CD14-positive monocyte (primary cell): ENCODE measurements around the gene MTMR10. TPM values are rescaled to one million over a fixed set of nuclear protein-coding genes. Genes with fewer than 3 reads are reported as not detected.

Experiments
- DNase-seq, 3 donors: peaks; one replicate each; pipeline ENCODE4 v3.0.0-alpha.2; 2011 to 2022
- H2AFZ ChIP-seq: 2 replicates; pipeline ENCODE4 v1.6.0; 2012; ENCODE audit warnings: mild to moderate bottlenecking, low read depth, low read length, inconsistent platforms; ENCODE audit not compliant: insufficient read depth, poor library complexity, severe bottlenecking
- H3K27ac ChIP-seq, 2 donors: 1 replicate in 1 of 2; 2 replicates in 1 of 2; pipeline ENCODE4 v1.5.1; 2012 to 2013; ENCODE audit warnings: low read length in 2 of 2, control low read depth in 1 of 2, inconsistent platforms in 1 of 2, low read depth in 1 of 2, mild to moderate bottlenecking in 1 of 2
- H3K27me3 ChIP-seq, 2 donors: one replicate each; pipeline versions ENCODE4 v1.6.0 to v1.6.1; 2011 to 2013; ENCODE audit warnings: low read length in 2 of 2; ENCODE audit not compliant: control insufficient read depth in 2 of 2, insufficient read depth in 2 of 2
- H3K36me3 ChIP-seq, 2 donors: replicated peaks in 1 of 2; 1 replicate in 1 of 2; 2 replicates in 1 of 2; pipeline versions ENCODE4 v1.5.1 to v1.6.1; 2012 to 2013; ENCODE audit warnings: low read length in 2 of 2, control low read depth in 1 of 2, inconsistent platforms in 1 of 2, mild to moderate bottlenecking in 1 of 2; ENCODE audit not compliant: insufficient read depth in 2 of 2, control insufficient read depth in 1 of 2
- H3K4me1 ChIP-seq, 2 donors: 1 replicate in 1 of 2; 2 replicates in 1 of 2; pipeline versions ENCODE4 v1.5.1 to v1.6.1; 2012 to 2013; ENCODE audit warnings: low read length in 2 of 2, control low read depth in 1 of 2, inconsistent platforms in 1 of 2, mild to moderate bottlenecking in 1 of 2, moderate library complexity in 1 of 2; ENCODE audit not compliant: insufficient read depth in 2 of 2, control insufficient read depth in 1 of 2
- H3K4me2 ChIP-seq: replicated peaks from 2 replicates; pipeline ENCODE3; 2012; ENCODE audit warnings: low read length, moderate library complexity, mild to moderate bottlenecking; ENCODE audit not compliant: poor library complexity, severe bottlenecking; ENCODE audit errors: extremely low read depth
- H3K4me3 ChIP-seq, 3 experiments: fragments of 200-600 bp in 1 of 3; sonication (generic) in 1 of 3; replicated peaks in 1 of 3; 1 replicate in 2 of 3; 2 replicates in 1 of 3; pipeline ENCODE4 v1.5.1; 2011 to 2013; ENCODE audit warnings: low read length in 3 of 3, mild to moderate bottlenecking in 3 of 3, control low read depth in 2 of 3, low read depth in 2 of 3, inconsistent platforms in 1 of 3, moderate library complexity in 1 of 3
- H3K79me2 ChIP-seq: 2 replicates; pipeline ENCODE4 v1.6.0; 2012; ENCODE audit warnings: mild to moderate bottlenecking, control low read depth, inconsistent platforms, low read length, moderate library complexity; ENCODE audit not compliant: insufficient read depth
- H3K9ac ChIP-seq: 2 replicates; pipeline ENCODE4 v1.6.0; 2017; ENCODE audit warnings: low read length, mild to moderate bottlenecking; ENCODE audit not compliant: insufficient read depth, poor library complexity, severe bottlenecking
- H3K9me3 ChIP-seq, 2 donors: replicated peaks in 1 of 2; 1 replicate in 1 of 2; 2 replicates in 1 of 2; pipeline versions ENCODE4 v1.5.1 to v1.6.1; 2012 to 2013; ENCODE audit warnings: low read length in 2 of 2, control low read depth in 1 of 2; ENCODE audit not compliant: control insufficient read depth in 1 of 2, insufficient read depth in 1 of 2
- H4K20me1 ChIP-seq: 2 replicates; pipeline ENCODE4 v1.6.0; 2012; ENCODE audit warnings: mild to moderate bottlenecking, low read length, control low read depth, moderate library complexity; ENCODE audit not compliant: insufficient read depth
- H3K27ac Mint-ChIP-seq, 7 donors: one replicate each; pipeline ENCODE4 v1.8.0; 2020; ENCODE audit warnings: mild to moderate bottlenecking in 7 of 7, mixed read lengths in 7 of 7, moderate library complexity in 6 of 7, inconsistent platforms in 2 of 7
- H3K27me3 Mint-ChIP-seq, 3 donors: one replicate each; pipeline ENCODE4 v1.8.0; 2021 to 2022; ENCODE audit warnings: low read depth in 3 of 3, mild to moderate bottlenecking in 3 of 3, mixed read lengths in 3 of 3, moderate library complexity in 3 of 3, inconsistent platforms in 1 of 3
- H3K36me3 Mint-ChIP-seq, 2 donors: one replicate each; pipeline ENCODE4 v1.8.0; 2020; ENCODE audit warnings: mixed read lengths in 2 of 2, inconsistent platforms in 1 of 2, mild to moderate bottlenecking in 1 of 2
- H3K4me1 Mint-ChIP-seq: one replicate; pipeline ENCODE4 v1.8.0; 2020; ENCODE audit warnings: mild to moderate bottlenecking, mixed read lengths
- H3K4me3 Mint-ChIP-seq, 2 donors: one replicate each; pipeline ENCODE4 v1.8.0; 2020; ENCODE audit warnings: mild to moderate bottlenecking in 2 of 2, mixed read lengths in 2 of 2, moderate library complexity in 1 of 2
- H3K9me3 Mint-ChIP-seq, 7 donors: one replicate each; pipeline ENCODE4 v1.8.0; 2020 to 2022; ENCODE audit warnings: mixed read lengths in 7 of 7, mild to moderate bottlenecking in 6 of 7, moderate library complexity in 6 of 7, inconsistent platforms in 2 of 7
- WGBS: methylation state at CpG from one replicate; pipeline ENCODE4 v1.1.5; 2013; ENCODE audit warnings: missing lambda C conversion rate; ENCODE audit not compliant: insufficient coverage; 5-methylcytosine and 5-hydroxymethylcytosine counted together
- intact Hi-C, 2 donors: fragments of 100-400 bp; cut with micrococcal nuclease; formaldehyde crosslinking; loops; one replicate each; pipeline versions ENCODE4 v1.15.0 to v1.15.1; 2023
- polyA plus RNA-seq, 3 donors: library from polyadenylated mRNA; depleted of rRNA in 1 of 3; unstranded in 2 of 3; stranded (reverse) in 1 of 3; fragments of 300-500 nt in 2 of 3; fragments of >200 nt in 1 of 3; fragmentation: Illumina TruSeq in 2 of 3; gene quantifications; 1 replicate in 2 of 3; 2 replicates in 1 of 3; pipeline ENCODE4 v1.2.3, GENCODE V29; 2012 to 2021
- TF ChIP-seq, protein P1 (sequence below): fragments of 200-600 bp; IDR thresholded peaks from one replicate; pipeline ENCODE4 v1.8.0; 2022; ENCODE audit warnings: antibody characterized with exemption, mild to moderate bottlenecking

Gene MTMR10
- polyA plus RNA-seq, 3 donors = 8.7 to 23.3 (median 15.9) TPM

DNA sequence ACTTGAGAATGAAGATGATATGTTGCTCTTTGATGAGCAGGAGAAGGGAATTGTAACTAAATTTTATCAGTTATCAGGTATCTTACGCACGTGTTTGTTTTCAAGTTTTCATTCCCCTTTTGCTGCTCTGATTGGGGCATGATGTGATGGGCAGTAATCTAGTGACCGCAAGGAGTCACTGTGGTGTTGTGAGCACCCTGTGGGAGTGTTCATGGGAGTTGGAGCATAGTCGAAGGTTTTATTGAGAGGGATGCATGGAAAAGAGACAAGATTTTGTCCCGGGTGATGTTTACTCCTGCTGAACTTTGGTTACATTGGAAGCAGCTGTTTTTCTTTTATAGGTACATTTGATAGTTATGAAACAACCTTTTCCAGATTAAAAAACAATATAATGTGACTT, 85.6 kb downstream of the MTMR10 start:
- H3K4me1 ChIP-seq = peaks cover 6 to 21% of the 10 kb centered on the region in 2 donors
- TF ChIP-seq, protein P1, sequence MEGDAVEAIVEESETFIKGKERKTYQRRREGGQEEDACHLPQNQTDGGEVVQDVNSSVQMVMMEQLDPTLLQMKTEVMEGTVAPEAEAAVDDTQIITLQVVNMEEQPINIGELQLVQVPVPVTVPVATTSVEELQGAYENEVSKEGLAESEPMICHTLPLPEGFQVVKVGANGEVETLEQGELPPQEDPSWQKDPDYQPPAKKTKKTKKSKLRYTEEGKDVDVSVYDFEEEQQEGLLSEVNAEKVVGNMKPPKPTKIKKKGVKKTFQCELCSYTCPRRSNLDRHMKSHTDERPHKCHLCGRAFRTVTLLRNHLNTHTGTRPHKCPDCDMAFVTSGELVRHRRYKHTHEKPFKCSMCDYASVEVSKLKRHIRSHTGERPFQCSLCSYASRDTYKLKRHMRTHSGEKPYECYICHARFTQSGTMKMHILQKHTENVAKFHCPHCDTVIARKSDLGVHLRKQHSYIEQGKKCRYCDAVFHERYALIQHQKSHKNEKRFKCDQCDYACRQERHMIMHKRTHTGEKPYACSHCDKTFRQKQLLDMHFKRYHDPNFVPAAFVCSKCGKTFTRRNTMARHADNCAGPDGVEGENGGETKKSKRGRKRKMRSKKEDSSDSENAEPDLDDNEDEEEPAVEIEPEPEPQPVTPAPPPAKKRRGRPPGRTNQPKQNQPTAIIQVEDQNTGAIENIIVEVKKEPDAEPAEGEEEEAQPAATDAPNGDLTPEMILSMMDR = no peak
- no peak overlapping the region for H2AFZ ChIP-seq
- no peak overlapping the region for H3K27ac ChIP-seq
- Mint-ChIP-seq H3K4me1 (peaks cover 20% of the 10 kb centered on the region), H3K9me3 (no peaks in the 10 kb centered on the region), H3K27me3 (peaks cover 0 to 5% (median 0%) of the 10 kb centered on the region in 3 donors), H3K4me3 (no peak overlapping the region), H3K36me3 (peaks cover 30 to 37% of the 10 kb centered on the region in 2 donors), H3K27ac (no peak overlapping the region)
- H4K20me1 ChIP-seq = no peaks in the 10 kb centered on the region
- intact Hi-C loops = no loop called here
- WGBS = 100% methylated on average over 4 of the region's 5 CpGs
- H3K36me3 ChIP-seq = peaks cover 4 to 17% of the 10 kb centered on the region in 2 donors
- no peaks in the 10 kb centered on the region for H3K79me2 ChIP-seq
- H3K4me2 ChIP-seq = no peak overlapping the region
- DNase-seq = no peak
- no peak overlapping the region for H3K4me3 ChIP-seq
- no peaks in the 10 kb centered on the region for H3K27me3 ChIP-seq
- H3K9me3 ChIP-seq = no peaks in the 10 kb centered on the region
- no peak overlapping the region for H3K9ac ChIP-seq

DNA sequence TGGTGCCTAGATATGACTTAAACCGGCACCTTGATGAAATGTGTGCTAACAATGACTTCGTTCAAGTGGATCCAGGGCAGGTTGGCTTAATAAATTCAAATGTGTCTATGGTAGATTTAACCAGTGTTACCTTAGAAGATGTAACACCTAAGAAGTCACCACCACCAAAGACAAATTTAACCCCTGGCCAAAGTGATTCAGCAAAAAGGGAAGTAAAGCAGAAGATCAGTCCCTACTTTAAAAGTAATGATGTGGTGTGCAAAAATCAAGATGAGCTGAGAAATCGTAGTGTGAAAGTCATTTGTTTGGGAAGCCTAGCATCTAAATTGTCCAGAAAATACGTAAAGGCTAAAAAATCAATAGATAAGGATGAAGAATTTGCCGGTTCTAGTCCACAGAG, 86.6 kb downstream of the MTMR10 start:
- H3K9ac ChIP-seq = no peak overlapping the region
- peaks cover 2 to 13% of the 10 kb centered on the region in 2 donors for H3K36me3 ChIP-seq
- no peak overlapping the region for H3K4me3 ChIP-seq
- no peak overlapping the region for H2AFZ ChIP-seq
- H4K20me1 ChIP-seq = no peaks in the 10 kb centered on the region
- H3K27ac Mint-ChIP-seq = no peak overlapping the region
- TF ChIP-seq, protein P1 = no peak
- 100% methylated on average over 2 of the region's 5 CpGs for WGBS
- no peak overlapping the region for H3K4me3 Mint-ChIP-seq
- H3K4me1 Mint-ChIP-seq = peaks cover 20% of the 10 kb centered on the region
- peaks cover 6 to 21% of the 10 kb centered on the region in 2 donors for H3K4me1 ChIP-seq
- H3K9me3 Mint-ChIP-seq = no peaks in the 10 kb centered on the region
- DNase-seq = no peak
- no peak overlapping the region for H3K27ac ChIP-seq
- peaks cover 0 to 5% (median 0%) of the 10 kb centered on the region in 3 donors for H3K27me3 Mint-ChIP-seq
- H3K79me2 ChIP-seq = no peaks in the 10 kb centered on the region
- H3K4me2 ChIP-seq = peak overlapping the region; percentile 86
- H3K9me3 ChIP-seq = no peaks in the 10 kb centered on the region
- intact Hi-C loops = no loop called here
- H3K36me3 Mint-ChIP-seq = peaks cover 31 to 40% of the 10 kb centered on the region in 2 donors
- no peaks in the 10 kb centered on the region for H3K27me3 ChIP-seq
